DND-41 (cell line): ENCODE measurements around the gene C3AR1.

Experiments used
- ATAC-seq: fragments of 200-7000 bp; cut with Tn5 transposase; 3 replicates; pipeline ENCODE4 v1.9.1; 2021; ENCODE audit warnings: low read depth; ENCODE audit not compliant: insufficient read depth
- DNase-seq: peaks from one replicate; pipeline ENCODE4 v3.0.0-alpha.2; 2020
- H2AFZ ChIP-seq: 2 replicates; pipeline ENCODE4 v1.6.0; 2012; ENCODE audit warnings: low read depth, low read length
- H3K27ac ChIP-seq: 2 replicates; pipeline ENCODE4 v1.5.1; 2012; ENCODE audit warnings: low read length, inconsistent platforms
- H3K27me3 ChIP-seq: fragments of 200-600 bp; sonication (generic); 2 replicates; pipeline ENCODE4 v1.6.0; 2012; ENCODE audit warnings: low read length, mild to moderate bottlenecking, inconsistent platforms; ENCODE audit not compliant: insufficient read depth, poor library complexity
- H3K36me3 ChIP-seq: 2 replicates; pipeline ENCODE4 v1.5.1; 2012; ENCODE audit warnings: low read length, inconsistent platforms; ENCODE audit not compliant: insufficient read depth
- H3K4me1 ChIP-seq: 2 replicates; pipeline ENCODE4 v1.5.1; 2012; ENCODE audit warnings: mild to moderate bottlenecking, low read length; ENCODE audit not compliant: insufficient read depth
- H3K4me2 ChIP-seq: 2 replicates; pipeline ENCODE4 v1.6.0; 2012; ENCODE audit warnings: mild to moderate bottlenecking, moderate library complexity, low read length, inconsistent platforms; ENCODE audit not compliant: insufficient read depth
- H3K4me3 ChIP-seq, 2 experiments: fragments of 200-600 bp in 1 of 2; shearing (Covaris generic) in 1 of 2; 2 replicates each; pipeline ENCODE4 v1.5.1; 2012 to 2016; ENCODE audit warnings: inconsistent platforms in 2 of 2, low read length in 2 of 2, mild to moderate bottlenecking in 2 of 2, low read depth in 1 of 2, moderate library complexity in 1 of 2
- H3K79me2 ChIP-seq: 2 replicates; pipeline ENCODE4 v1.6.0; 2012; ENCODE audit warnings: low read length, inconsistent platforms; ENCODE audit not compliant: insufficient read depth
- H3K9ac ChIP-seq: 2 replicates; pipeline ENCODE4 v1.6.0; 2012; ENCODE audit warnings: low read depth, mild to moderate bottlenecking, inconsistent platforms, low read length, moderate library complexity
- H3K9me3 ChIP-seq: 2 replicates; pipeline ENCODE4 v1.5.1; 2012; ENCODE audit warnings: low read length, moderate library complexity, mild to moderate bottlenecking, inconsistent platforms; ENCODE audit not compliant: insufficient read depth, severe bottlenecking
- H4K20me1 ChIP-seq: 2 replicates; pipeline ENCODE4 v1.6.0; 2012; ENCODE audit warnings: low read length; ENCODE audit not compliant: insufficient read depth
- CTCF ChIP-seq: IDR thresholded peaks from 2 replicates; pipeline ENCODE4 v1.5.1; 2012; ENCODE audit warnings: borderline replicate concordance, low read length, moderate library complexity, mild to moderate bottlenecking; ENCODE audit not compliant: poor library complexity, severe bottlenecking; ENCODE audit errors: extremely low read depth
- EZH2 ChIP-seq: IDR thresholded peaks from 3 replicates; pipeline ENCODE4 v1.6.1; 2012; ENCODE audit warnings: borderline replicate concordance, low read depth, mild to moderate bottlenecking, moderate library complexity, low read length, inconsistent platforms; ENCODE audit not compliant: severe bottlenecking

The C3AR1 gene

GRCh38 chr12:8037947-8038346, 28.2 kb downstream of the C3AR1 start:
- H3K4me3 ChIP-seq = no peak overlapping the region
- H3K36me3 ChIP-seq = peaks cover 65% of the 10 kb centered on the region
- DNase-seq (no peak), ATAC-seq (no peak)
- peak overlapping the region; percentile 13; the same call in 1 of the 2 replicates for H3K4me2 ChIP-seq
- no peaks in the 10 kb centered on the region for H3K27me3 ChIP-seq
- no peak for TF ChIP-seq CTCF
- no peak for TF ChIP-seq EZH2
- peaks cover 68% of the 10 kb centered on the region for H3K79me2 ChIP-seq
- no peak overlapping the region for H3K9ac ChIP-seq
- H4K20me1 ChIP-seq = peaks cover 38% of the 10 kb centered on the region
- peaks cover 60% of the 10 kb centered on the region for H3K4me1 ChIP-seq
- H3K27ac ChIP-seq = no peak overlapping the region
- no peaks in the 10 kb centered on the region for H3K9me3 ChIP-seq
- H2AFZ ChIP-seq = no peak overlapping the region

- H3K4me3 ChIP-seq = no peak overlapping the region
- peaks cover 38% of the 10 kb centered on the region for H4K20me1 ChIP-seq
- H3K27me3 ChIP-seq = no peaks in the 10 kb centered on the region
- H3K9ac ChIP-seq = no peak overlapping the region
- TF ChIP-seq EZH2 = no peak
- TF ChIP-seq CTCF = no peak
- H2AFZ ChIP-seq = no peak overlapping the region
- ATAC-seq (no peak), DNase-seq (no peak)
- peaks cover 61% of the 10 kb centered on the region for H3K4me1 ChIP-seq
- H3K36me3 ChIP-seq = peaks cover 62% of the 10 kb centered on the region
- H3K27ac ChIP-seq = no peak overlapping the region
- H3K79me2 ChIP-seq = peaks cover 75% of the 10 kb centered on the region
- peak overlapping the region; percentile 13; the same call in 1 of the 2 replicates for H3K4me2 ChIP-seq
- H3K9me3 ChIP-seq = no peaks in the 10 kb centered on the region
Measured at GRCh38 chr12:8037046-8037663, 29.0 kb downstream of the C3AR1 start.

- peaks cover 38% of the 10 kb centered on the region for H4K20me1 ChIP-seq
- TF ChIP-seq EZH2 (no peak), CTCF (no peak)
- H3K9ac ChIP-seq = no peak overlapping the region
- H3K9me3 ChIP-seq = no peaks in the 10 kb centered on the region
- no peaks in the 10 kb centered on the region for H3K27me3 ChIP-seq
- H3K4me3 ChIP-seq = no peak overlapping the region
- H3K79me2 ChIP-seq = peaks cover 81% of the 10 kb centered on the region
- peaks cover 69% of the 10 kb centered on the region for H3K4me1 ChIP-seq
- DNase-seq (no peak), ATAC-seq (no peak)
- no peak overlapping the region for H2AFZ ChIP-seq
- H3K36me3 ChIP-seq = peaks cover 54% of the 10 kb centered on the region
- peak overlapping the region; percentile 78; the same call in 1 of the 2 replicates for H3K4me2 ChIP-seq
- H3K27ac ChIP-seq = no peak overlapping the region
Measured at GRCh38 chr12:8036346-8036745, 29.8 kb downstream of the C3AR1 start.
